ENCODE measurements around the gene GJC3. TPM values are rescaled to one million over a fixed set of nuclear protein-coding genes. Genes with fewer than 3 reads are reported as not detected.

Gene GJC3
- total and polyA plus RNA-seq, 2 of the 13 experiments (the other 11 are each of a cell fraction or from before 2014, with no cell fraction given), result 0.75 to 1.4 TPM

DNA sequence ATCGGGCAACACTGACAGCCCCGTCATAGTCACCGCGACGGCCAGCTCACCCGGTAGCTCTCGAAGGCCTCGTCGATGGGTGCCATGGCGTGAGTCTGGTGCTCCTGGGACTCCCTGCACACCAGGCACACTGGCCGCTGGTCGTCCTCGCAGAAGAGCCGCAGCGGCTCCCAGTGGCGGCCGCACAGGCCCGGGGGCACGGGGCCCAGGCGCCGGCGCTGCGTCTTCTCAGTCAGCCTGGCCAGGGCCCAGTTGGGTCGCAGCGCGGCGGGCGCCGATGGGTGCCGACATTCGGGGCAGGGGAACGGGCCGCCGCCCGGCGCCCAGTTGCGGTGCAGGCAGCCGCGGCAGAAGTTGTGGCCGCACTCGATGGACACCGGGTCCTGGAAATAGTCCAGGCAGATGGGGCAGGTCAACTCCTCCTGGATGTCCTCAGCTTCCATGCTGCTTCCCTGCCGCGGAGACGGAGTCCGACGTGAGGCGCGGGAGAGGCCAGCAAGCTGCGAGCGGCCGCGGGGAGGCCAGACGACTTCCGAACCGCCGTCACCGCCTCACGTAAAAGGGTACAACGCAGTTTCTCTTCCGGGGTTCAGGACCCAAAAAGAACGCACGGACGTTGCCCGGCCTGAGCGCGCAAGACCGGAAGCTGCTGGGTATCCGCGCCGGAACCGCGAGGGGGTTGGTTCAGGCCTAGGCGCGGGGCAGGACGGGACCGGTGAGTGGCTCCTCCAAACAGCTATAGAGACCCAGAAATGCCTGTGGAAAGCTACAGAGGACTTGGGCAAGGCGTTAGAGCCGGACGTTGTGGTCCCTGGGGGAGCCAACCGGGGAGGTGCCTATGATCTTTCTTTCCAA, 10.2 kb downstream of the GJC3 start, which contains the start of gene TRIM4 (continued):
- TF ChIP-seq FOXM1 (CRISPR knock-in tag; IDR thresholded peaks at IDR 0.05) (no peak), HDAC6 (IDR thresholded peaks at IDR 0.05; ENCODE audit: low read depth, low read length) (no peak), FOXA3 (CRISPR knock-in tag; IDR thresholded peaks at IDR 0.05) (peak; percentile 25; the same call in 1 of the 2 replicates), CC2D1A (CRISPR knock-in tag; IDR thresholded peaks at IDR 0.05) (no peak), ZFY (CRISPR knock-in tag; IDR thresholded peaks at IDR 0.05) (peak; percentile 96), TGIF2 (CRISPR knock-in tag; IDR thresholded peaks at IDR 0.05) (no peak; the same call in 1 of the 2 replicates), RFX1 (IDR thresholded peaks at IDR 0.05) (no peak), ZNF543 (CRISPR knock-in tag; IDR thresholded peaks at IDR 0.05) (0 out of 2 replicates have a peak, but pooled peaks have one; percentile 30)
- TF ChIP-seq, protein P1, sequence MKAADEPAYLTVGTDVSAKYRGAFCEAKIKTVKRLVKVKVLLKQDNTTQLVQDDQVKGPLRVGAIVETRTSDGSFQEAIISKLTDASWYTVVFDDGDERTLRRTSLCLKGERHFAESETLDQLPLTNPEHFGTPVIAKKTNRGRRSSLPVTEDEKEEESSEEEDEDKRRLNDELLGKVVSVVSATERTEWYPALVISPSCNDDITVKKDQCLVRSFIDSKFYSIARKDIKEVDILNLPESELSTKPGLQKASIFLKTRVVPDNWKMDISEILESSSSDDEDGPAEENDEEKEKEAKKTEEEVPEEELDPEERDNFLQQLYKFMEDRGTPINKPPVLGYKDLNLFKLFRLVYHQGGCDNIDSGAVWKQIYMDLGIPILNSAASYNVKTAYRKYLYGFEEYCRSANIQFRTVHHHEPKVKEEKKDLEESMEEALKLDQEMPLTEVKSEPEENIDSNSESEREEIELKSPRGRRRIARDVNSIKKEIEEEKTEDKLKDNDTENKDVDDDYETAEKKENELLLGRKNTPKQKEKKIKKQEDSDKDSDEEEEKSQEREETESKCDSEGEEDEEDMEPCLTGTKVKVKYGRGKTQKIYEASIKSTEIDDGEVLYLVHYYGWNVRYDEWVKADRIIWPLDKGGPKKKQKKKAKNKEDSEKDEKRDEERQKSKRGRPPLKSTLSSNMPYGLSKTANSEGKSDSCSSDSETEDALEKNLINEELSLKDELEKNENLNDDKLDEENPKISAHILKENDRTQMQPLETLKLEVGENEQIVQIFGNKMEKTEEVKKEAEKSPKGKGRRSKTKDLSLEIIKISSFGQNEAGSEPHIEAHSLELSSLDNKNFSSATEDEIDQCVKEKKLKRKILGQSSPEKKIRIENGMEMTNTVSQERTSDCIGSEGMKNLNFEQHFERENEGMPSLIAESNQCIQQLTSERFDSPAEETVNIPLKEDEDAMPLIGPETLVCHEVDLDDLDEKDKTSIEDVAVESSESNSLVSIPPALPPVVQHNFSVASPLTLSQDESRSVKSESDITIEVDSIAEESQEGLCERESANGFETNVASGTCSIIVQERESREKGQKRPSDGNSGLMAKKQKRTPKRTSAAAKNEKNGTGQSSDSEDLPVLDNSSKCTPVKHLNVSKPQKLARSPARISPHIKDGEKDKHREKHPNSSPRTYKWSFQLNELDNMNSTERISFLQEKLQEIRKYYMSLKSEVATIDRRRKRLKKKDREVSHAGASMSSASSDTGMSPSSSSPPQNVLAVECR (CRISPR knock-in tag; IDR thresholded peaks at IDR 0.05; ENCODE audit: borderline replicate concordance), result peak; percentile 96
- TF ChIP-seq, protein P2, sequence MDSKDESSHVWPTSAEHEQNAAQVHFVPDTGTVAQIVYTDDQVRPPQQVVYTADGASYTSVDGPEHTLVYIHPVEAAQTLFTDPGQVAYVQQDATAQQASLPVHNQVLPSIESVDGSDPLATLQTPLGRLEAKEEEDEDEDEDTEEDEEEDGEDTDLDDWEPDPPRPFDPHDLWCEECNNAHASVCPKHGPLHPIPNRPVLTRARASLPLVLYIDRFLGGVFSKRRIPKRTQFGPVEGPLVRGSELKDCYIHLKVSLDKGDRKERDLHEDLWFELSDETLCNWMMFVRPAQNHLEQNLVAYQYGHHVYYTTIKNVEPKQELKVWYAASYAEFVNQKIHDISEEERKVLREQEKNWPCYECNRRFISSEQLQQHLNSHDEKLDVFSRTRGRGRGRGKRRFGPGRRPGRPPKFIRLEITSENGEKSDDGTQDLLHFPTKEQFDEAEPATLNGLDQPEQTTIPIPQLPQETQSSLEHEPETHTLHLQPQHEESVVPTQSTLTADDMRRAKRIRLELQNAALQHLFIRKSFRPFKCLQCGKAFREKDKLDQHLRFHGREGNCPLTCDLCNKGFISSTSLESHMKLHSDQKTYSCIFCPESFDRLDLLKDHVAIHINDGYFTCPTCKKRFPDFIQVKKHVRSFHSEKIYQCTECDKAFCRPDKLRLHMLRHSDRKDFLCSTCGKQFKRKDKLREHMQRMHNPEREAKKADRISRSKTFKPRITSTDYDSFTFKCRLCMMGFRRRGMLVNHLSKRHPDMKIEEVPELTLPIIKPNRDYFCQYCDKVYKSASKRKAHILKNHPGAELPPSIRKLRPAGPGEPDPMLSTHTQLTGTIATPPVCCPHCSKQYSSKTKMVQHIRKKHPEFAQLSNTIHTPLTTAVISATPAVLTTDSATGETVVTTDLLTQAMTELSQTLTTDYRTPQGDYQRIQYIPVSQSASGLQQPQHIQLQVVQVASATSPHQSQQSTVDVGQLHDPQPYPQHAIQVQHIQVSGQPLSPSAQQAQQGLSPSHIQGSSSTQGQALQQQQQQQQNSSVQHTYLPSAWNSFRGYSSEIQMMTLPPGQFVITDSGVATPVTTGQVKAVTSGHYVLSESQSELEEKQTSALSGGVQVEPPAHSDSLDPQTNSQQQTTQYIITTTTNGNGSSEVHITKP (CRISPR knock-in tag; IDR thresholded peaks at IDR 0.05; ENCODE audit: low read depth), result peak; percentile 65; the same call in 1 of the 2 replicates
- TF ChIP-seq, protein P3, sequence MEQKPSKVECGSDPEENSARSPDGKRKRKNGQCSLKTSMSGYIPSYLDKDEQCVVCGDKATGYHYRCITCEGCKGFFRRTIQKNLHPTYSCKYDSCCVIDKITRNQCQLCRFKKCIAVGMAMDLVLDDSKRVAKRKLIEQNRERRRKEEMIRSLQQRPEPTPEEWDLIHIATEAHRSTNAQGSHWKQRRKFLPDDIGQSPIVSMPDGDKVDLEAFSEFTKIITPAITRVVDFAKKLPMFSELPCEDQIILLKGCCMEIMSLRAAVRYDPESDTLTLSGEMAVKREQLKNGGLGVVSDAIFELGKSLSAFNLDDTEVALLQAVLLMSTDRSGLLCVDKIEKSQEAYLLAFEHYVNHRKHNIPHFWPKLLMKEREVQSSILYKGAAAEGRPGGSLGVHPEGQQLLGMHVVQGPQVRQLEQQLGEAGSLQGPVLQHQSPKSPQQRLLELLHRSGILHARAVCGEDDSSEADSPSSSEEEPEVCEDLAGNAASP (CRISPR knock-in tag; IDR thresholded peaks at IDR 0.05; ENCODE audit: borderline replicate concordance), result no peak
- TF ChIP-seq, protein P4, sequence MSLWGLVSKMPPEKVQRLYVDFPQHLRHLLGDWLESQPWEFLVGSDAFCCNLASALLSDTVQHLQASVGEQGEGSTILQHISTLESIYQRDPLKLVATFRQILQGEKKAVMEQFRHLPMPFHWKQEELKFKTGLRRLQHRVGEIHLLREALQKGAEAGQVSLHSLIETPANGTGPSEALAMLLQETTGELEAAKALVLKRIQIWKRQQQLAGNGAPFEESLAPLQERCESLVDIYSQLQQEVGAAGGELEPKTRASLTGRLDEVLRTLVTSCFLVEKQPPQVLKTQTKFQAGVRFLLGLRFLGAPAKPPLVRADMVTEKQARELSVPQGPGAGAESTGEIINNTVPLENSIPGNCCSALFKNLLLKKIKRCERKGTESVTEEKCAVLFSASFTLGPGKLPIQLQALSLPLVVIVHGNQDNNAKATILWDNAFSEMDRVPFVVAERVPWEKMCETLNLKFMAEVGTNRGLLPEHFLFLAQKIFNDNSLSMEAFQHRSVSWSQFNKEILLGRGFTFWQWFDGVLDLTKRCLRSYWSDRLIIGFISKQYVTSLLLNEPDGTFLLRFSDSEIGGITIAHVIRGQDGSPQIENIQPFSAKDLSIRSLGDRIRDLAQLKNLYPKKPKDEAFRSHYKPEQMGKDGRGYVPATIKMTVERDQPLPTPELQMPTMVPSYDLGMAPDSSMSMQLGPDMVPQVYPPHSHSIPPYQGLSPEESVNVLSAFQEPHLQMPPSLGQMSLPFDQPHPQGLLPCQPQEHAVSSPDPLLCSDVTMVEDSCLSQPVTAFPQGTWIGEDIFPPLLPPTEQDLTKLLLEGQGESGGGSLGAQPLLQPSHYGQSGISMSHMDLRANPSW (CRISPR knock-in tag; IDR thresholded peaks at IDR 0.05; ENCODE audit: borderline replicate concordance), result no peak; the same call in 1 of the 2 replicates

Data from HepG2 (cell line).